SJCRH30 (cell line): ENCODE measurements around the gene PPP2CA. TPM values are rescaled to one million over a fixed set of nuclear protein-coding genes. Genes with fewer than 3 reads are reported as not detected.

ENCODE experiments used
- DNase-seq, 2 experiments: peaks; one replicate each; pipeline ENCODE4 v3.0.0-alpha.2; 2015 to 2020
- H3K27ac ChIP-seq: fragments of 250-450 bp; sonication (Bioruptor Pico); 2 replicates; pipeline ENCODE4 v1.5.1; 2020; ENCODE audit warnings: mild to moderate bottlenecking, moderate library complexity
- H3K27me3 ChIP-seq: fragments of 250-450 bp; sonication (Bioruptor Pico); 2 replicates; pipeline ENCODE4 v1.5.1; 2020; ENCODE audit warnings: mild to moderate bottlenecking, moderate library complexity
- H3K36me3 ChIP-seq: fragments of 250-450 bp; sonication (Bioruptor Pico); 2 replicates; pipeline ENCODE4 v1.5.1; 2020; ENCODE audit warnings: mild to moderate bottlenecking, moderate library complexity
- H3K4me1 ChIP-seq: fragments of 250-450 bp; sonication (Bioruptor Pico); 2 replicates; pipeline ENCODE4 v1.5.1; 2020; ENCODE audit warnings: mild to moderate bottlenecking, moderate library complexity
- H3K4me3 ChIP-seq: fragments of 250-450 bp; sonication (Bioruptor Pico); 2 replicates; pipeline ENCODE4 v1.5.1; 2020; ENCODE audit warnings: mild to moderate bottlenecking, moderate library complexity
- H3K9me3 ChIP-seq: fragments of 250-450 bp; sonication (Bioruptor Pico); replicated peaks from 2 replicates; pipeline ENCODE4 v1.5.1; 2020; ENCODE audit warnings: mild to moderate bottlenecking, moderate library complexity
- total RNA-seq: library from RNA; depleted of rRNA; stranded (reverse); fragments of >200 nt; shearing (Covaris generic); gene quantifications from 2 replicates; pipeline ENCODE4 v1.2.3, GENCODE V29; 2014

Gene PPP2CA
- total RNA-seq, 1 experiment from 2014 or later = 179 TPM

DNA sequence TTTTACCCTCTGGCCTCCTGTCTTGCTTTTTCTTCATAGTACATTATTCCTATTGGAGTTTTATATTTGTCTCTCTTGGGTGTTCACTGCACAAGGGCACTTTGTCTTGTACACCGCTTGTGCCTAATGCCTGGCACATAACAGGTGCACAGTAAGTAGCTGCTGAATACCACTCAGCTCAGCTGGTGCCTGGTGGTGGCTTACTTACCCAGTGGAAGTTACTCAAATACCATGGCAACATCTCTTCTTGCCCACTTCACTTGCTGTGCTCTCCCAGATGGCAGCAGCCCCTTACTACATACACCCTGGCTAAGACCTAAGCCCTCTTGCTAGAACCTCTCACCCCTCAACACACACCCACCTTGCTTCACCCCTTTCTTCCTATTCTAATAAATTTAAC is 37.8 kb downstream of the PPP2CA start:
- H3K4me3 ChIP-seq = no peak overlapping the region
- DNase-seq = peak; percentile 11 to 20
- H3K9me3 ChIP-seq = no peaks in the 10 kb centered on the region
- no peaks in the 10 kb centered on the region for H3K27me3 ChIP-seq
- no peaks in the 10 kb centered on the region for H3K36me3 ChIP-seq
- H3K4me1 ChIP-seq = no peaks in the 10 kb centered on the region
- no peak overlapping the region for H3K27ac ChIP-seq

DNA sequence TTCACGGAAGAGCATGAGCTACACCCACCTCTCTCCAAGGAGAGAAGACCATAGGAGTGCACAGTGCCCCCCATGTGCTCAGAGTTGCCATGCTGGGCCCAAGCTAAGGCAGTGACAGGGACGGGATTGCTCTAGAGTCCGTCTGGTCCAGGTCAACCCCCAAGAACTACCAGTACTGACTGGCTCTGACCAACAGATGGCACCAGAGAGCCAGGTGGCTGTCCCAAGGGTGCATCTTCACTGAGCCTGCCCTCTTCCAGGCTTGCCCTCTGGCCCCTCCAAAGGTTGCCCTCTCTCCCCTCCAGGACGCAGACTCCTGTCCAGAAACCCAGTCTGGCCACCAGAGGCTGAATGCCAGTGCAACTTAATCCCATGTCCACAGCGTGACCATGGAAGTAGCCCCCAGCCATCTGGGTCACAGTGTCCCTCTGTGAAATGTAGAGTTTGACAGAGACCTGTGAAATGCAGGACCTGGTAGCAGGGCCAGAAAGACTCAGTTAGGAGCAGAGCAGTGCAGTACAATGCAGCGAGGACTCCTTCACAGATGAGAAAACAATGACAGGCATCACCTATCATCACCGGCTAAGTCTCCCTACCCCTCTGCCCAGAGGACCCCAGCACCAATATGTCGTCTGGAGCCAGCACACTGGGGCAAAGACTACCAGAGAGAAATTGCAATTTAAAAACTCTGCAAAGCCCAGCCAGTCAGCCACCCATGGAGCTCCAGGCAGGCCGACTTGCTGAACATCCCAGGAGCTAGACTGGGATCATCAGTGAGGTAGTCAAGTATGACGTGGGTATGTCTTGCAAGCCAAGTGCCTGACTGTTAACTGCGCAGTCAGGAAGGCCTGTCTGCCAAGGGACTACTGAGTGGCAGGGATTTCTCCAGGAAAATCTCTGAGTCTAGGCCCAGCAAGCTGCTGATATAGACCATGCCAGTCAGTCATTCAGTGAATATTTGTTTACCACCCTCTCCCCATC is 41.4 kb downstream of the PPP2CA start:
- Histone ChIP-seq H3K36me3 (no peaks in the 10 kb centered on the region), H3K27ac (no peak overlapping the region), H3K9me3 (no peaks in the 10 kb centered on the region), H3K4me3 (no peak overlapping the region), H3K27me3 (no peaks in the 10 kb centered on the region), H3K4me1 (no peaks in the 10 kb centered on the region)
- peak; percentile 61 to 83 for DNase-seq

DNA sequence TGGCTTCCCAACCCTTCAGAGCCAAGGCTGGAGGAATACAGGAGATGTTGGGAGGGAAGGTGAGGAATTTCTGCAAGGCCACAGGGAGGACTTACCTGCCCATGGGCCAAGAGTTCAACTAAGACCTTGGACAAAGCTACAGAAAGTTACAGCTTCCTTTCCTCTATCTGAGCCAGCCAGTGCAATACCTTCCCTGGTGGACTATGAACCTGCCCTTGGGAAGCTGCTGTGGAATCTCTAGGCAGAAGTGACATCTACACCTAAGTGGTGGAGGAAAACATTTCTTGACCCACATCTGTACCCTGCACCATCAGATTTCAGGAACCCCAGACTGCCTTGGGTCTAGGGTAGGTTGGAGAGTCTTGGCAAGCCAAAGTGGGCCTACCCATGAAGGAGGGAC is 42.4 kb downstream of the PPP2CA start:
- Histone ChIP-seq H3K27ac (no peak overlapping the region), H3K4me1 (no peaks in the 10 kb centered on the region), H3K27me3 (no peaks in the 10 kb centered on the region), H3K4me3 (no peak overlapping the region), H3K36me3 (no peaks in the 10 kb centered on the region), H3K9me3 (no peaks in the 10 kb centered on the region)
- no peak for DNase-seq

DNA sequence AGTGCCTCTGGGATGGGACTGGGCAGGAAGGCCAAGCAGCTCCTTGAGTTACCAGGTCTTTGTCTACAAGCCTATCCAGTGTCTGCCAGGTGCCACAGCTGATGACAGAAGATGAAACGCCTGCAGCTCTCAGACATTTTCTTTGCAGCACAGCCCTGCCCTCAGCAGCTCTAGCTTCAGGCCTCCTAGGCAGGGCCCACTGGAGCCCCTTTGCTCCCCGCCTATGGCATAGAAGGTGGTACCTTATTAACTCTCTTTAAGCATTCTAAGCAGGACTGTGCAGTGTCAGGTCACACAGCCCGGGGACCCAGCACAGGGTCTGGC is 47.8 kb downstream of the PPP2CA start:
- Histone ChIP-seq H3K4me3 (peak overlapping the region; percentile 99), H3K4me1 (peaks cover 10% of the 10 kb centered on the region; the same call in 1 of the 2 replicates), H3K36me3 (peaks cover 9% of the 10 kb centered on the region), H3K27ac (peak overlapping the region; percentile 99; the same call in 1 of the 2 replicates), H3K9me3 (no peaks in the 10 kb centered on the region), H3K27me3 (no peaks in the 10 kb centered on the region)
- DNase-seq = no peak

DNA sequence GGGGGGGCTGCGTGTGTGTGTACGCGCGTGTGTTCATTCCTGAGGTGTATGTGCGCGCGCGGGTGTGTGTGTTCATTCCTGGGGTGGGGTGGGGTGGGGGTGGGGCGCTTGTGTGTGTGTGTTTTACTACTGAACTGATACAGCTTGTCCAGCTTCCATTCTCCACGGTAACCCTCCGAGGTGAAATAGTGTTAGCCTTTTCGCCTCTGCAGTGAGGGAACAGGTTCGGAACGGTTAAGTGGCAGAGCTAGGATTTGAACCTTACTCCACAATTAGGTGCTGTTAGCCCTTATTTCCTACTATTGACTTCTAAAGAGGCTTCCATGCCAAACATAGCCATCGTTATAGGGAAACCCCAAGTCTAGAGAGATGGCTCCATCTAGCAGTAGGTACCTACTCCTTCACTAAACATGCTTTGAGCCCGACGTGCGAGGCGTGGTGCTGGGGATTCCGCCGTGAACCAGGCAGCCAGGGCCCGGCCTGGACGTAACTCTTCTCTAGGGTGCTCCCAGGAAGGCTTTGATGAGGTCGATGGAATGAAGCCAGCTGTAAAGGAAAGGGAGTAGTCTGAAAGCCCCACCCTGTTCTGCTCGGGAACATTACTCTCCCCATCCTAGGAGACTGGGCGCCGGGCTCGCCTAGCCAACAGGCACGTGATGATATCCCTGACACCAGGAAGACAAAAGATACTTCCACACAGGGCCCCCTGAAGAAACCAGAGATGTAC is 48.3 kb downstream of the PPP2CA start:
- peak overlapping the region; percentile 99 for H3K4me3 ChIP-seq
- peaks cover 13% of the 10 kb centered on the region for H3K36me3 ChIP-seq
- peak; percentile 56 to 65 for DNase-seq
- peak overlapping the region; percentile 99 for H3K27ac ChIP-seq
- H3K27me3 ChIP-seq = no peaks in the 10 kb centered on the region
- peaks cover 10% of the 10 kb centered on the region; the same call in 1 of the 2 replicates for H3K4me1 ChIP-seq
- no peaks in the 10 kb centered on the region for H3K9me3 ChIP-seq

DNA sequence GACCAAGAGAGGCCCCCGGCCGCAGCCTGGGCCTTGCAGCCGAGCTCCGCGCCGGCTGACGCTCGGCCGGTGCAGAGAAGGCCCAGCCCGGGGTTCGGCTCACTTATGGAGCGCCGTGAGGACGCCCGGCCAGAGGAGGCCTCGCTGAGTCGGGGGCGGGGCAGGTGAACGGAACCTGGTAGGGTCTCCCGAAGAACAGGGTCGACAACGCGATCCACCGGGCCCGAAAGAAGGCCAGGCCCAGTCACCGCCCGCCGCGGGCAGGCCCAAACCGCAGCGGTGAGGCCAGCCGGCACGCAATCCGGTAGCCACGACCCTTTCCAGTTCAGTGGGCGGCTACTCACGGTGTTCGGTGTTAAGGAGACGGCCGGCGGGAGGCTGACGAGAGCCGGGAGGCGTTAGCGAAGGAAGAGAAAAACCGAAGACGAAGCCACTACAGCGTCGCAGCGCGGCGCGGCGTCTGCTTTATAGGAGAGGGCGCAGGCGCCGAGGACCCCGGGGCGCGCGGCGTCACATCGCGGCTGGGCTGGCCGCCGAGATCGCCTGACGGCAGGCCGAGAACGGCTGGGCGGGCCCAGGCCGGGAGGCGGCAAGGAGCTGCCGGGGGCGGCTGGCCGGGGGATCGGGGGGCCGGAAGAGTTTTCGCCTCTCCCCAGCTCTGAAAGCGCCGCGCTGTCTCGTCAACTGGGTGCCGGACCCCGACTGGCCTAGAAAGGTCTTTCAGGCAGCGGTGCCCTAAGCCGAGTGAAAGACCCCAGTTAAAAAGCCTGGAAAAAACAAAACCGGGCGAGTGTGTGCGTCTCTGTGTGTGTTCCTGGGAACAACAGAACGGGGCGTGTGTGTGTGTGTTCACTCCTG is 49.1 kb downstream of the PPP2CA start, which contains the start of gene SKP1:
TSS of gene SKP1 (minus strand) at position 440 of the 858 bp plus-strand sequence. CDS start 2,928 bp downstream, outside the sequence.
- peaks cover 21% of the 10 kb centered on the region for H3K36me3 ChIP-seq
- H3K9me3 ChIP-seq = no peaks in the 10 kb centered on the region
- peaks cover 10% of the 10 kb centered on the region; the same call in 1 of the 2 replicates for H3K4me1 ChIP-seq
- peak within 1 kb of the TSS; percentile 99 for H3K4me3 ChIP-seq
- H3K27ac ChIP-seq = peak within 1 kb of the TSS; percentile 99
- peak; percentile 80 to 87 for DNase-seq
- no peaks in the 10 kb centered on the region for H3K27me3 ChIP-seq

DNA sequence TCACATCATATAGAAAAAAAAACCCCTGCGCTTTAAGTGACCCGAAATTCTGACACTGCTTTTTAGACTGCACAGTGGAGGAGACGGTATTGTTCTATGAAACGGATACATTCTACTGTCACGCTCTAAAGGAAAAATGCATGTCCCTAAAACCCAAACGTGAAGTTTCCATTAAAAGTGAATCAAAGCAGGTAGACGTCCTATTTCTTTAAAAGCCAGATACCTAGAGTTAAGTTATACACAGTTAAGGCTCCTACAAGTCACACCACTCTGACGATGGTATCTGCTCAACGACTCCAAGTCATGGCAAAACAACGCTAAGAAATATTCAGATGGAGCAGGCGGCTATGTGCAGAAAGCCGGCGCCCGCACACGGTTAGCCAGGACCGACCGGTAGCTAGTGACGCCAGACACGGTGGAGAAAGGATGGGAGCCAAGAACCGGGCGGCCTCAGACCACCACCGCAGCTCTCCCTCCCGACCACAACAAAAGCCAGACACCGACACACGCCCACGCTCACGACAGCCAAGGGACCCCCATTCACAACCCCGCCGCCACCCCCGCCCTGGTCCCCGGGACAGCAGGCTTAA is 49.9 kb downstream of the PPP2CA start:
- DNase-seq = peak; percentile 34 to 48

DNA sequence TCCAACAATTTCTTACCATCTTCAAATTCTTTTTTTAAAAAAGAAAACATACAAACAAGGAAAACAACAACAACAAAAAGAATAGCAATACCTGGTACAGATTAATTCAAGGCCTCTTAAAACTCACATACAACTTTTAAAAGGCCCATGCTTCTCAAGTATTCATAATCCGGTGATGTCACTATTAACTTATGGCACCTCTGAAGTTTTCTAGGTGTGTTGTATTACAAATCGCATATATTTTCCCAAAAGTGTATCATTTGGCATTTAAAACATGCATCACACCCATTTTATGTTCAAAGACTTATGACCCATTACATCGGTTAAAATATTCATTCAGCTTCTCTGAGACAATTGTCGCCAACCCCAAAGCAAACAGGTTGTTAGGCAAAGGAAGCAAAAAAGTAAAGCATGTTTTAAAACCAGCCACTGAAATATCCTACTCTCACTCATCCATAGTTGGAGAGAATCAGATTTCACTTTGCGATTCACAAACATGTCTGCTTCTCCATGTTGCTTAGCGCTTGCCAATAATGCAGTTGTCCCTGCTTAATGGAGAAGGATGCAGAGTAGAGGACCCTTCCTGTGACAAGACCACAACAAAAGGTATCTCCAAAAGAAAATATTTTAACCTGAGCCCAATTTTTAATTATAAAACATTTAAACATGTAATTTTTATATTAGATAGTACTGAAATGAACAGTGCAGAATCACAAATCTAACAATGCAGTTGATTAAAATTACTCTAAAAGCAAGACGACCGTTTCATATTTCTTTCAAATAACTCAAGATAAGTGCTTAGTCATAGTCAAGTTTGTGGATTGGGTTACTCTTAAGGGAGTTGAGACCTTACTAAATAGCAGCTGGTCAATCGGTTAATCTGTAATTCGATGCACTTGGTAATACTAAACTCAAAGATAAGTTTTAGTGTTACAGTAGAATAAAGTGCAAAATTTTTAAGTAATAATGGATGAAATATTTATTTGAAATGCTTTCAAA is 50.7 kb downstream of the PPP2CA start:
- peak overlapping the region; percentile 99 for H3K4me3 ChIP-seq
- H3K36me3 ChIP-seq = peaks cover 37% of the 10 kb centered on the region
- peak overlapping the region; percentile 99 for H3K27ac ChIP-seq
- no peaks in the 10 kb centered on the region for H3K27me3 ChIP-seq
- peaks cover 10% of the 10 kb centered on the region; the same call in 1 of the 2 replicates for H3K4me1 ChIP-seq
- peak; percentile 23 to 68 for DNase-seq
- no peaks in the 10 kb centered on the region for H3K9me3 ChIP-seq

More for the DNA sequence above, 49.9 kb downstream of the PPP2CA start:
- Histone ChIP-seq H3K4me3 (peak overlapping the region; percentile 99), H3K36me3 (peaks cover 28% of the 10 kb centered on the region), H3K4me1 (peaks cover 10% of the 10 kb centered on the region; the same call in 1 of the 2 replicates), H3K9me3 (no peaks in the 10 kb centered on the region), H3K27ac (peak overlapping the region; percentile 99), H3K27me3 (no peaks in the 10 kb centered on the region)

DNA sequence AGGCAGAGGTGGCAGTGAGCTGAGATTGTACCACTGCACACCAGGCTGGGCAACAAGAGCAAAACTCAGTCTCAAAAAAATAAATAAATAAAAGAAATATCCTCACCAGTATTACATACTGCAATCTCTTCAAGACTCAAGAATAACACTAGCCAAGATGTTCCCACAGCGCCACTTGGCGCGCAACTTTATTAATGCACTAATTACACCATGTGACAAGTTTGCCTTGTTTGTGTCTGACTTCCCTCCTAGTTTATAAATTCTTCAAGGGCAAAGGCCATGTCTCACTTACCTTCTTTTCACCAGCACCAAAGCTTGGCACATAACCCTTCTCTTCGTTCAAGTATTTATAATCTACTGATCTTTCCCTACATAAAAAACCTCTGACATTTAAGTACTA is 53.9 kb downstream of the PPP2CA start:
- Histone ChIP-seq H3K4me3 (no peak overlapping the region), H3K4me1 (peaks cover 10% of the 10 kb centered on the region; the same call in 1 of the 2 replicates), H3K9me3 (no peaks in the 10 kb centered on the region), H3K27me3 (no peaks in the 10 kb centered on the region), H3K36me3 (peaks cover 64% of the 10 kb centered on the region), H3K27ac (no peak overlapping the region)
- DNase-seq = no peak

DNA sequence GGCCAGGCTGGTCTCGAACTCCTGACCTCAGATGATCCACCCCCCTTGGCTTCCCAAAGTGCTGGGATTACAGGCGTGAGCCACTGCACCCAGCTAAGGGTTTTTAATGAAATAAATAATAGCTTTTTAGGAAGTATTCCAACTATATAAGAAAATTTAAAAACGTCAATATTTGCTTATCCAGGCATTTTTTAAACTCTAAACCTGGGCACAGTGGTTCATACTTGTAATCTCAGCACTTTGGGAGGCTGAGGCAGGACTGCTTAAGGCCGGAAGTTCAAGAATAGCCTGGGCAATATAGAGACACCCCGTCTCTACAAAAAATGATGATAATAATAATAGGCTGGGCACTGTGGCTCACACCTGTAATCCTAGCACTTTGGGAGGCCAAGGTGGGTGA is 63.3 kb downstream of the PPP2CA start:
- Histone ChIP-seq H3K9me3 (peaks cover 5% of the 10 kb centered on the region; the same call in 1 of the 2 replicates), H3K27me3 (no peaks in the 10 kb centered on the region), H3K4me3 (no peak overlapping the region), H3K36me3 (peaks cover 85% of the 10 kb centered on the region), H3K27ac (no peak overlapping the region), H3K4me1 (no peaks in the 10 kb centered on the region)
- no peak for DNase-seq

DNA sequence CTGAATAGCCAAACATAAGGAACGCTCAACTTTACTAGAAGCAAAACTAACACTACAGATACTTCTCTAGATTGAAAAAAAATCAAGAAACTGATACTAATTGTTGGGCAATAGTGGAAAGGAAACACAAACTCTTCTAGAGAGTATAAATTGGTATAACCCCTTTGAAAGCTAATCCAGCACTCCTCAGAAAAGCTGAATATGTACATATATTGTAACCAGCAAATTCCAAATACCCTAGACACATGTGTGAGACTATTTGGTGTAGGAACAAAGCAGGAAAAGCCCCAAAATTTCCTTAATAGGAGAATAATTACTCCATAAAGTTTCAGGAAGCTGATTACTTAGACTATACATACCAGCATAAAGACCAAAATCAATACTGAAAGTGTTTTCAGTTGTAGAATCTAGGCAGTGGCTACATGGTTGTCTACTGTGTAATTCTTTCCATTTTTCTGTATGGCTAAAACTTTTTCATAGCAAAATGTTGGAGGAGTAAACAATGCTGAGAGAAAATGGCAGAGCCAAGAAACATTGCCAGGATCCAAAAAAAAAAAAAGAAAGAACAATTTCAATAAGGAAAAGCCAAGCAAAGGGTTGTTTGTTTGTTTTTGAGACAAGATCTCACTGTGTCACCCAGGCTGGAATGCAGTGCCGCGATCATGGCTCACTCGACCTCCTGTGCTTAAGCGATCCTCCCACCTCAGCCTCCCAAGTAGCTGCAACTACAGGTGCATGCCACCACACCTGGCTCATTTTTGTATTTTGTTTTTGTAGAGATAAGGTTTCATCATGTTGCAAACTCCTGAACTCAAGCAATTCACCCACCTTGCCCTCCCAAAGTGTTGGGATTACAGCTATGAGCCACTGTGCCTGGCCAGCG is 64.1 kb downstream of the PPP2CA start:
- Histone ChIP-seq H3K36me3 (peaks cover 83% of the 10 kb centered on the region), H3K27ac (no peak overlapping the region), H3K4me1 (no peaks in the 10 kb centered on the region), H3K9me3 (peaks cover 5% of the 10 kb centered on the region; the same call in 1 of the 2 replicates), H3K4me3 (no peak overlapping the region), H3K27me3 (no peaks in the 10 kb centered on the region)
- DNase-seq = no peak

DNA sequence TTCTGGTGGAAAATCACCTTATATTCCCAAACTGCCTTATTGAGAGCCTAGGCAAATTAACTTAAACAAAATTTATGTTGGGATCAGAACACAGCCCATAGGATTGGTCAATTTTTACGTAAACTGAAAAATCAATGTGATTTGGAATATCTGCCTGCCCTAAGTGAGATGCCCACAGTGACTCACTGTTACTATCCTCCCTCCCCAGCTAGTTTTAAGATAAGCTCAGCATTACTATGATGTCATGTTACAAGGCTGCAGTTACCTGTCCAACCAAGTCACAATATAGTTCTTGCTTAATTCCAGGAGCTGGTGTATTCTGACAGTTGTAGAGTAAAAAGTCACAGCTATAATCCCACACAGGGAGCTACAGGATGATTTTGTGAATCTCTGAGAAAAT is 72.2 kb downstream of the PPP2CA start:
- no peak for DNase-seq
- H3K36me3 ChIP-seq = peaks cover 78% of the 10 kb centered on the region

More for the DNA sequence above, 72.2 kb downstream of the PPP2CA start:
- Histone ChIP-seq H3K27ac (no peak overlapping the region), H3K9me3 (no peaks in the 10 kb centered on the region), H3K27me3 (no peaks in the 10 kb centered on the region), H3K4me3 (no peak overlapping the region), H3K4me1 (no peaks in the 10 kb centered on the region)
